Vagina (tissue), 2 donors: ENCODE measurements around the gene REM2. TPM values are rescaled to one million over a fixed set of nuclear protein-coding genes. Genes with fewer than 3 reads are reported as not detected.

Experiments used
- DNase-seq, 2 donors: peaks; one replicate each; pipeline ENCODE4 v3.0.0-alpha.2; 2017; ENCODE audit errors: extremely low spot score in 2 of 2
- H3K27ac ChIP-seq: fragments of 200-600 bp; sonication (generic); one replicate; pipeline ENCODE4 v1.5.1; 2019
- H3K27me3 ChIP-seq: fragments of 200-600 bp; sonication (generic); one replicate; pipeline ENCODE4 v1.5.1; 2019
- H3K36me3 ChIP-seq, 2 donors: fragments of 200-600 bp; sonication (generic); one replicate each; pipeline ENCODE4 v1.5.1; 2017 to 2019
- H3K4me1 ChIP-seq: fragments of 200-600 bp; sonication (generic); one replicate; pipeline ENCODE4 v1.5.1; 2019
- H3K4me3 ChIP-seq, 2 donors: fragments of 200-600 bp; sonication (generic); 1 replicate in 1 of 2; 2 replicates in 1 of 2; pipeline ENCODE4 v1.5.1; 2016 to 2019
- H3K9me3 ChIP-seq: fragments of 200-600 bp; sonication (generic); one replicate; pipeline ENCODE4 v1.5.1; 2019
- CTCF ChIP-seq, 3 experiments: fragments of 450-650 bp in 2 of 3; fragments of 200-600 bp in 1 of 3; sonication (generic) in 1 of 3; IDR thresholded peaks; one replicate each; pipeline ENCODE4 v1.5.1; 2017 to 2019; ENCODE audit warnings: antibody characterized with exemption in 3 of 3, mild to moderate bottlenecking in 2 of 3, moderate library complexity in 2 of 3
- POLR2A ChIP-seq, 2 donors: fragments of 450-650 bp; IDR thresholded peaks; one replicate each; pipeline ENCODE4 v1.6.1; 2017; ENCODE audit warnings: antibody characterized with exemption in 2 of 2, mild to moderate bottlenecking in 2 of 2, moderate library complexity in 2 of 2
- POLR2AphosphoS5 ChIP-seq, 2 donors: sonication (generic); formaldehyde crosslinking; IDR thresholded peaks; one replicate each; pipeline ENCODE4 v1.9.0; 2017; ENCODE audit warnings: antibody characterized with exemption in 2 of 2, mild to moderate bottlenecking in 2 of 2, low read depth in 1 of 2; ENCODE audit not compliant: insufficient read depth in 1 of 2
- intact Hi-C: fragments of 100-400 bp; cut with DNase I; formaldehyde crosslinking; loops from one replicate; pipeline ENCODE4 v1.15.1; 2023
- total RNA-seq: library from RNA; depleted of rRNA; stranded (reverse); fragments of >200 nt; gene quantifications from one replicate; pipeline ENCODE4 v1.2.3, GENCODE V29; 2016

REM2 gene
- total RNA-seq, 1 donor from 2014 or later: 3.9 TPM

- no peak for DNase-seq
- Histone ChIP-seq H3K4me1 (peaks cover 14% of the 10 kb centered on the region), H3K27me3 (no peaks in the 10 kb centered on the region), H3K9me3 (no peaks in the 10 kb centered on the region), H3K36me3 (no peaks in the 10 kb centered on the region), H3K4me3 (no peak overlapping the region), H3K27ac (no peak overlapping the region)
- intact Hi-C loops: no loop called here
- TF ChIP-seq CTCF (IDR thresholded peaks at IDR 0.05): no peak
Observed at GRCh38 chr14:22865424-22866405, 17.3 kb upstream of the REM2 start.

GRCh38 chr14:22866874-22867273, 16.1 kb upstream of the REM2 start:
- DNase-seq: no peak
- Histone ChIP-seq H3K27ac (no peak overlapping the region), H3K4me1 (peaks cover 19% of the 10 kb centered on the region), H3K4me3 (no peak overlapping the region), H3K27me3 (no peaks in the 10 kb centered on the region), H3K9me3 (no peaks in the 10 kb centered on the region), H3K36me3 (no peaks in the 10 kb centered on the region)
- TF ChIP-seq CTCF (IDR thresholded peaks at IDR 0.05): no peak
- TF ChIP-seq POLR2A (IDR thresholded peaks at IDR 0.05): no peak
- no peak for TF ChIP-seq POLR2AphosphoS5 (IDR thresholded peaks at IDR 0.05; ENCODE audit: insufficient read depth in 1 of 2, low read depth in 1 of 2)
- intact Hi-C loops: no loop called here

GRCh38 chr14:22870811-22871223, 12.2 kb upstream of the REM2 start:
- H3K4me1 ChIP-seq: peaks cover 34% of the 10 kb centered on the region
- peaks cover 8 to 23% of the 10 kb centered on the region in 2 donors for H3K36me3 ChIP-seq
- peak overlapping the region; percentile 88 to 92 for H3K4me3 ChIP-seq
- H3K27me3 ChIP-seq: no peaks in the 10 kb centered on the region
- no peak for DNase-seq
- H3K27ac ChIP-seq: peak overlapping the region; percentile 99
- intact Hi-C loops: no loop called here
- H3K9me3 ChIP-seq: no peaks in the 10 kb centered on the region
- TF ChIP-seq POLR2A (IDR thresholded peaks at IDR 0.05): no peak
- TF ChIP-seq CTCF (IDR thresholded peaks at IDR 0.05): no peak
- TF ChIP-seq POLR2AphosphoS5 (IDR thresholded peaks at IDR 0.05; ENCODE audit: insufficient read depth in 1 of 2, low read depth in 1 of 2): no peak

- peak in 1 of 2 donors; percentile 98 for DNase-seq
- Histone ChIP-seq H3K36me3 (peaks cover 9 to 29% of the 10 kb centered on the region in 2 donors), H3K4me3 (peak within 1 kb of the TSS; percentile 88 to 92), H3K4me1 (peaks cover 34% of the 10 kb centered on the region), H3K27ac (peak within 1 kb of the TSS; percentile 99), H3K9me3 (no peaks in the 10 kb centered on the region), H3K27me3 (no peaks in the 10 kb centered on the region)
- TF ChIP-seq POLR2A (IDR thresholded peaks at IDR 0.05) (peak in 1 of 2 donors; percentile 84), POLR2AphosphoS5 (IDR thresholded peaks at IDR 0.05; ENCODE audit: insufficient read depth in 1 of 2, low read depth in 1 of 2) (peak; percentile 78 to 98), CTCF (IDR thresholded peaks at IDR 0.05) (no peak)
- intact Hi-C loops: no loop called here
Observed at GRCh38 chr14:22871224-22872032, 11.6 kb upstream of the REM2 start, which contains the start of gene LRP10. TSS of gene LRP10 (plus strand) at chr14:22871740. CDS start at chr14:22872304, 564 bp downstream.
